NCI-H2107 treated with DMSO at 0.1 percent for 48 hours (cell line): ENCODE results near the gene TGFA.

Experiments
- DNase-seq: peaks from one replicate; lab custom pipeline; 2025; ENCODE audit not compliant: unreplicated experiment; lab: John Stamatoyannopoulos, UW

TGFA gene

GRCh38 chr2:70425682-70426301, 127.8 kb downstream of the TGFA start:
- peak; percentile 77 for DNase-seq

GRCh38 chr2:70420740-70421139, 132.9 kb downstream of the TGFA start:
- no peak for DNase-seq

GRCh38 chr2:70420143-70420542, 133.5 kb downstream of the TGFA start:
- peak; percentile 65 for DNase-seq

- no peak for DNase-seq
These were observed 135.1 kb downstream of the TGFA start for GRCh38 chr2:70418514-70418913.

- no peak for DNase-seq
These were observed 136.6 kb downstream of the TGFA start for GRCh38 chr2:70417011-70417410.

GRCh38 chr2:70412294-70413070, 141.1 kb downstream of the TGFA start:
- no peak for DNase-seq

GRCh38 chr2:70411483-70412125, 142.0 kb downstream of the TGFA start:
- DNase-seq, result no peak

GRCh38 chr2:70403267-70404053, 150.2 kb downstream of the TGFA start:
- DNase-seq, result peak; percentile 94

- DNase-seq, result no peak
These were observed 153.1 kb downstream of the TGFA start for GRCh38 chr2:70400539-70400938.

GRCh38 chr2:70399046-70399445, 154.6 kb downstream of the TGFA start:
- no peak for DNase-seq
